Hepatocyte (in vitro differentiated cells): ENCODE measurements around the gene ITPR1.

ENCODE experiments used
- CTCF ChIP-seq: fragments of 200-600 bp; sonication (generic); IDR thresholded peaks from 2 replicates; pipeline ENCODE4 v1.5.1; 2016; ENCODE audit warnings: antibody characterized with exemption, mild to moderate bottlenecking; ENCODE audit not compliant: poor library complexity
- EZH2 ChIP-seq: fragments of 200-600 bp; sonication (generic); IDR thresholded peaks from 2 replicates; pipeline ENCODE4 v1.6.1; 2016; ENCODE audit warnings: antibody characterized with exemption, mild to moderate bottlenecking, borderline replicate concordance

GRCh38 chr3:4497843-4498324, 4.7 kb downstream of the ITPR1 start:
- TF ChIP-seq CTCF (no peak), EZH2 (no peak)
